Stimulated activated CD8-positive, alpha-beta memory T cell treated with anti-CD3 and anti-CD28 coated beads, Interleukin-15, amount 100 ng/mL, for 1 hour (primary cell): ENCODE results near the gene LRBA.

Experiments
- DNase-seq: peaks from one replicate; pipeline ENCODE4 v3.0.0-alpha.2; 2020; ENCODE audit warnings: low read depth

The LRBA gene

GRCh38 chr4:150874338-150875226 is 140.5 kb downstream of the LRBA start:
- DNase-seq = no peak

- DNase-seq = no peak
These were observed 147.9 kb downstream of the LRBA start for GRCh38 chr4:150867148-150867547.

- DNase-seq = no peak
These were observed 151.6 kb downstream of the LRBA start for GRCh38 chr4:150863456-150863855.

GRCh38 chr4:150862829-150863228 is 152.3 kb downstream of the LRBA start:
- no peak for DNase-seq

- no peak for DNase-seq
These were observed 155.6 kb downstream of the LRBA start for GRCh38 chr4:150859453-150859852.

GRCh38 chr4:150855981-150856510 is 159.0 kb downstream of the LRBA start:
- no peak for DNase-seq

- no peak for DNase-seq
These were observed 160.5 kb downstream of the LRBA start for GRCh38 chr4:150854600-150854999.

GRCh38 chr4:150853882-150854281 is 161.2 kb downstream of the LRBA start:
- DNase-seq = no peak

- DNase-seq = no peak
These were observed 162.9 kb downstream of the LRBA start for GRCh38 chr4:150852216-150852615.

GRCh38 chr4:150849016-150849415 is 166.1 kb downstream of the LRBA start:
- DNase-seq = no peak

GRCh38 chr4:150828159-150828558 is 186.9 kb downstream of the LRBA start:
- no peak for DNase-seq

GRCh38 chr4:150827226-150827625 is 187.9 kb downstream of the LRBA start:
- no peak for DNase-seq

- DNase-seq = no peak
These were observed 188.8 kb downstream of the LRBA start for GRCh38 chr4:150826306-150826705.

- DNase-seq = no peak
These were observed 192.7 kb downstream of the LRBA start for GRCh38 chr4:150822407-150822806.

GRCh38 chr4:150821641-150822040 is 193.4 kb downstream of the LRBA start:
- DNase-seq = no peak

- DNase-seq = no peak
These were observed 194.7 kb downstream of the LRBA start for GRCh38 chr4:150820409-150820808.

GRCh38 chr4:150818661-150819060 is 196.4 kb downstream of the LRBA start:
- no peak for DNase-seq

GRCh38 chr4:150817804-150818528 is 197.1 kb downstream of the LRBA start:
- no peak for DNase-seq

- no peak for DNase-seq
These were observed 198.1 kb downstream of the LRBA start for GRCh38 chr4:150817017-150817416.

GRCh38 chr4:150816491-150816890 is 198.6 kb downstream of the LRBA start:
- no peak for DNase-seq

- DNase-seq = no peak
These were observed 200.2 kb downstream of the LRBA start for GRCh38 chr4:150814873-150815272.

- DNase-seq = no peak
These were observed 209.7 kb downstream of the LRBA start for GRCh38 chr4:150805183-150806025.
